Measurements from ENCODE around the gene ADAMTS13.

The ADAMTS13 gene

DNA sequence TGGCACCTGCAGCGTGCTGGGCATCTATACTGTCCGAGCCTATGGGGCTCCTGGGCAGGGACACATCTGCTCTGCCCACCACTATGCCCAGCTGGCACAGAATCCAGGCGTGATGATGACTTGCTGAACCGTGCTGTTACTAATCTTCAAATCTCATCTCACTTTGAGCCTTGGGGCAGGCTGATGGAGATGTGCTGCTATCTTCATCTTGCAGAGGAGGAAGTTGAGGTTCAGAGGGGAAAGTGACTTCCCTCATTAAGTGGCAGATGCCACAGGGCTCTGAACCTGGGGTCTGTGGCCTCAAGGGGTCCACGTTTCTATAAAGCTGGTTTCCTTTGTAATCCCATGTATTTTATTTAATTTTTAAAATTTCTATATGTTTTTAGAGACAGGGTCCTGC, 52.0 kb downstream of the ADAMTS13 start:
- DNase-seq, result no peak

DNA sequence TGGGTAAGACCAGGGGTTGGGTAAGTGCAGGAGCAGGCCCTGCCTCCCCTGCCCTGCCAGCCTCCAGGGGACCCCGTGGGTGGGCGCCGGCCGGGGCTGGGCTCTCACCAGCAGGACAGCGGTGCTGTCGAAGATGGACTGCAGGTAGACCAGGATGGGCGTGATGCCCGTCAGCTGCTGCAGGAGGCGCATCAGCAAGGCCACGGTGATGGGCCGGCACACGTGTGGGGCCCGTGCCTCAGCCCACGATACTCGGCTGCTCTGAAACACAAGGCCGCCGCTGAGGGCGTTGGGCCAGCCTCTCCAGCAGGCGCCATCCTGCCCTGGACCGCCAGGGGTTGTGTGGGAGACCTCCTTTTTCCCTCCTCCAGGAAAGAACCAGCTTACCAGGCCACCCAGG, 52.7 kb downstream of the ADAMTS13 start:
- DNase-seq, result no peak

DNA sequence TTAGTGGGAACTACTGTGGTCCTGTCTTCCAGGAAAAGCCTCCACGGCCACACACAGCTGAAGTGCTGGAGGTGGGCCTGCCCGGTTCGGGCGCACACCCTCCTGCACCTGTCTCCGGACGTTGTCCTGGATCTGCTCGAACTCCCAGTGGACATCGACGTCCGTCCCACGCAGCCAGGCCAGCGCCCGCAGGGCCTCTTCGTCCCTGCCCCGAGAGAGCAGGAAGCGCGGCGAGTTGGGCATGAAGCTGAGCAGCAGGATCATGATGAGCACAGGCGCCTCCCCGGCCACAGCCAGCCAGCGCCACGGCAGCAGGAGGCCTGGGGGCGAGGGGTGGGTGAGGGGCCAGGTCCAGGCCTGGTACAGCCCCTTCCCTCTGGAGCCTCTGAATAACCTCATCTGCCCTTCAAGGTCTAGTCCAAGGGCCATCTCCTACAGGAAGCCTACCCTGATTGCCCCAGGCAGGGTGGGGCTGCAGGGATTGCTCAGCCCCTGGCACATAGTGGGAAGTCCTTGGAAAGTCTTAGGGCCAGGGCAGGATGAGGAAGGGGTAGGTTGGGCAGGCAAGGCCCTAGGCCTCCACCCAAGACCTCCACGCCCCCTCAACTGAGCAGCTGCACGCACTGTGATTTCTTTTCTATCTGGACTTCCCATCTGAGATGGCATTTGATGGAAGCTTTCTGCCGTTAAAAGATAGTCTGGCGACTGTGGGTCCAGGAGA, 53.3 kb downstream of the ADAMTS13 start:
- no peak for DNase-seq

DNA sequence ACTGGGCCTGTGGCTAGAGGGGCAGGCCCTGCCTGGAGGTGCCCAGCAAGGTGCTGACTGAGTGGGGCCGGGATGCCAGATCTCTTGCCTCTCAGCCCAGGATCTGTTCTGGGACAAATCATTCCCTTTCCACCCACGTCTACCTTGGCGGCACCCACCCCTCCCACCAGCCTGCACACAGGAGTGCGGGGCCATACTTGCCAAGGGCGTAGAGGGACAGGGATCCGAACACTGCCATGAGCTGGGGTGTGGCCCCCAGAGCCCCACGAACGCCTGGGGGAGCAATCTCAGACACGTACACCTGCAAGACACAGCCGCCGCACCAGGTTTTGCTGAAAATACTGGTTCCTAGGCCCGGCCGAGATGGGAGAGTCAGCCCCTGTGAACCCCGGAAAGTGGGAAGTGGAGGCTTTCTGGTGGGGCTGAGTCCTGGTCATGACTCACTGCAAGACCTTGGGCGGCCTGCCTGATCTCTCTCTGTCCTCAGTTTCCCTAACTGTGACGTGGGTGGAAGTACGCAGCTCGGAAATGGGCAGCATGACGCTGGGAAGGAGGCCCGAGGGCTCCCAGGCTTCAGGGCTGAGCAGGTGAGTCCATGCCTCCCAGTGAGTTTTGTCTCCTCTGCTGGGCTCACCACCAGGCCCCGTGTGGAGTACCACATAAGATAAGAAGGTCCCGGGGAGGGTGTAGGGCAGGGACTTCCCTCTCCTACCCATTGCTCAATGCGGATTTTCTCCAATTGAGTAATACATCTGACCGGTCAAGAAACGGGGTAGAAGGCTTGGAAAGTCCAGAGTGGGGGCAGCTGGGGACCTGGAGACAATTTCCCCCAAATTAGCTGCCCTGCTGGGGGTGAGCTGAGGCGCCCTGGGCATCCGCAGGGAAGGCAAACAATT, 54.1 kb downstream of the ADAMTS13 start:
- no peak for DNase-seq

DNA sequence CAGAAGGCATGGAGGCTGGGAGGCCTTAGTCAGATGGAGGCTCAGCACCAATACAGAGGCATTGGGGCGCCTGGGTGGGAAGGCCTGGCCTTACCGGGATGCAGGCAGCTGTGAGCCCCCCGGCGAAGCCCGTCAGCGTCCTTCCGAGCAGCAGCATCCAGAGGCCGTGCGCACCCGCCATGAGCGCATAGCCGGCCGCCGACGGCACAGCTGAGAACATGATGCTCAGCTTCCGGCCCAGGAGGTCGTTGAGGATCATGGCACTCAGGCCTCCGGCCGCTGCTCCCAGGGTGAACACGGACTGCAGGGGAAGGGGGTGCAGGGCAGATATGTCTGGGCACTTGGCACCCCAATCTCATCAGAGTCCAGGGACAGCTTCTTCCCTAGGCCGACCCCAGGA, 54.8 kb downstream of the ADAMTS13 start:
- DNase-seq, result no peak

DNA sequence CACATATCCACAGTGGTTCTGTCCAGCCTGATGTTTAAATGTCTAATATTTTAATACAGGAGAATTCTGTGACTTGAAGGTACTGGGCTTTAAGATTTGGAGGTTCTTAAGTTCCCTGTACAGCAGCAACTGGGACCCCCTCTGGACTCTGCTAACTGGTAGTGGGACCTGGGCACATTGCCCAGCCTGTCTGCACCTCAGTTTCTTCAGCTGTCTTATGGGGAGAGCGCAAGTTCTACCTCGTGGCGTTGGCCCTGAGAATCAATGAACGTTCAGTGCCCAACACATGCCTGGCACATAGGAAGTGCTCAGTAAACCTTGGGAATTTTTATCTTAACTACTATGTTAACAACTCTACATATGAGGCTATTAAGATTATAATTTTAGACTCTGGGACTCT, 55.3 kb downstream of the ADAMTS13 start:
- no peak for DNase-seq

DNA sequence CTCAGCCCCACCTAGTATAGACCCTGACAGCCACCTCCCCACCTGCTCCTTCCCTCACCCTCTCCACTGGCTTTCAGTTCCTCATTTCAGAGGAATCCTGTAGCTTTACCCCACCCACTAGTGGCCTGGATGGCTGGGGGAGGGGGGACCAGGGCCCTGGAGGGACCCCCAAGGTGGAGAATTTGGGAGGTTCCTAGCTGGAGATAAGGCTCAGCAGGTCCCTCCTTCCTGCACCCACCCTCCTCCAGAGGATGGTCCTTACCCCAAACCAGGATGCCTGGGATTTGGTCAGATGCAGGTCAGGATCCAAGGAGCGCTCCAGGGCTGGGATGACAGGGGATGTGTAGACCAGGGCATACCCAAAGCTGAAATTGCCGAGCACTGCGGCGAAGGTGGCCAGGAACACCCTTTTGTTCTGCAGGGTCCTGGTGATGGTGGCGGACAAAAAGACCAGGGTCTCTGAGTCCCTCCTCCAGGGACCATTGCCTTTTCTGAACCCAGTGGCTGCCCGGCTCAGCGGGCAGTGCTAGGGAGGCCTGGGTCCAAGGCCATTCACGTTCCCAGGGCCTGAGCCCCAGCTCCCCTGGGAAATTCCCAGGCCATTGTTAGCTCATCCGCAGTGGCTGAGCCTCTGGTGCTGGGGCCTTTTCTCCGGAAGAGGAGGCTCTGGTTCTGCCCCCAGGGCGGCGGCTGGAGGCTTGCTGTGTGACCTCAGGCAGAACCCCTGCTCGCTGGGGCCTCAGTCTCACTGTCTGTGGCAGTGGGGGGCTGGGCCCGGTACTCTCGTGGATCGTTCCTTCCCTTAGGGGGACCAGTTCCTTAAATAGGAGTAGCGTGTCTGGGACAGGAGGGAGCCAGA, 56.1 kb downstream of the ADAMTS13 start:
- DNase-seq, result peak in 1 of 2 donors; percentile 19

DNA sequence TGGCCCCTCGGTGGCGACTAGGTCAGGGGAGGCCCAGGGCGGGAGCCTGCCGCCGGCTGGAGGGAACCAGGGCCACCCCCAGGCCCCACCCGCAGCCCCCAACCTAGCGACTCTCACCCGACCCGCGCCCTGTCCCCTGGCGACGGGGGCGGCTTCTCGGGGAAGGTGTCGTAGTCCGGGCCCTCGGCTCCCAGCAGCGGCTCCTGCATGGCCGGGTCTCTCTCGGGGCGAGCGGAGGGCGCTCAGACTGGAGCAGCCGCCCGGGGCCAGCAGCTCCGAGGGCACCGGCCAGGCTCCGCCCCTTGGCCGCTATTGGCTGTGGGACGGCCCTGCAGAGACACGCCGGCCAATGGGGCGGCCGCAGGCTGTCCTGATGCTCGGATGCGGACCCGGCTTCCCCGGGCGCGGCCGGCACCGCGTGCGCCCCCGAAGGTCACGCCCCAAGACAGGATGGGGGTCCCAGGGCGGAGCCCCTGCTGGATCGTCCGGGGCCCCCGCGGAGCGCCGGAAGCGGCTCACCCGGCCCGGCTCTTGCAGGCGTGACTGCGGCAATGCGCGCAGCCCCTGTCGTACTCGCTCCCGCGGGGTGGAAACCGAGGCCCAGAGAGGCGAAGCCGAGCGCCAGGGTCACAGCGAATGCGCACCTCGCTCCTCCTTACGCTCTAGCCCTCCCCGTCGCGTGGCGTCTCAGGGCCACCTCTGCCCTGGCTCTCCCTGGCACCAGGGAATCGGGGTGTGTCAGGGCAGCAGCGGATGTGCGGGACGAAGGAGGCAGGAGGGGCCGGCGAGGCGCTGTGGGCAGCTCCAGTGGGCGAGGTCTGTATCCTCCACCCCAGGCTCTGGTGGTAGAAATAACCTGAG, 56.9 kb downstream of the ADAMTS13 start, which contains the start of gene SLC2A6:
SLC2A6 (minus strand) TSS at position 249 of the 861 bp plus-strand sequence; CDS start at position 209, 40 bp downstream.
- peak; percentile 83 to 87 for DNase-seq

DNA sequence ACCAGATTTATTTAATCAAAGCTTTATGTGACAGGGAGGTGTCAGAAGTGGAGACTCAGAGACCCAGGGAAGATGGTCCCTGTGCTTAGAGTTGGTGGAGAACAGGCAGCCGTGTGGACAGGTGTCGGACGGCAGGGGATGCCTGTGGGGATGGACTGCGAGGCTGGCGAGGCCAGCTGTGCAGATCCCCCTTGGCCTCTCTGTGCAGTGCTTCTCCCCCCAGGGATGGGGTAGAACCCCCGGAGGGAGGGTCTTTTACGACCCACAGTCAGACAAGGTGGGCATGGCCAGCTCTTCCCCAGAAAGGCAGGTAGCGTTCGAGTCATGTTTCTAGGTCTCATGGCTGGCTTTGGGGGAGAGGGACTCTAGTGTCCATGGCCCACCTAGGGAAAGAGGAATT, 61.4 kb downstream of the ADAMTS13 start:
- DNase-seq, result no peak

DNA sequence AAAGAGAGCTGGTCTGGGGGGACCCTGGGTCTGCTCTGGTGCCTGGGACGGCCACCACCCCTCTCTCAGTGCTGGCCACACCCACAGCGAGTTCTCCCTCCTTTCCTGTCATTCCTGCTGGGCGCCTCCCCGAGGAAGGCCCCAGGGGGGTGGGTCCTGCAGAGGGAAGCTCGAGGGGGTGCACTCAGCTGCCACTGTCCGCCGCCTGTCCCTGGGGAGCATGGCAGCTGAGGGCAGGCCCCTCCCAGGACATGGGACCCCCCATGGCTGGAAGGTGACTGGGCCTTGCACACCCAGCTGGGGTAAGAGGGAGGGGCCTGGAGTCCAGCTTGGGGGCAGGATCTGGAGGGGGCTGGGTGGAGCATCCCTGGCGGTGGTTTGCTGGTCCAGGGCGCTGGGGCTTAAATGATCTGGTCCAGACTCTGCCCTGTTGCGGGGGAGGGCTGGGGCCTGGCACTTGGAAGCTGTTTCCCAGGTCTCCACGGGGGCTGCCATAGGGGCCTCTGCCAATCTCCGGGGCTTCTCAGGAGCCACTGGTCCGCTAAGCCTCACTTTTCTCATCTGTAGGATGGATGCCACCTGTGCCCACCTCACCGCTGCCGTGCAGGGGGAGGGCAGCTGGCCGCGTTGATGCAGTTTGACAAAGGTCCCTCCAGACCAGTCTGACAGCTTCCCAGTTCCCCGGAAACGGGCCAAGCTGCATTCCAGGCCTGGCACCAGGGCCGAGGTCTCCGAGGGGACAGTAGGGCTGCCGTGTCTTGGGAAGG, 62.7 kb downstream of the ADAMTS13 start:
- DNase-seq, result no peak

DNA sequence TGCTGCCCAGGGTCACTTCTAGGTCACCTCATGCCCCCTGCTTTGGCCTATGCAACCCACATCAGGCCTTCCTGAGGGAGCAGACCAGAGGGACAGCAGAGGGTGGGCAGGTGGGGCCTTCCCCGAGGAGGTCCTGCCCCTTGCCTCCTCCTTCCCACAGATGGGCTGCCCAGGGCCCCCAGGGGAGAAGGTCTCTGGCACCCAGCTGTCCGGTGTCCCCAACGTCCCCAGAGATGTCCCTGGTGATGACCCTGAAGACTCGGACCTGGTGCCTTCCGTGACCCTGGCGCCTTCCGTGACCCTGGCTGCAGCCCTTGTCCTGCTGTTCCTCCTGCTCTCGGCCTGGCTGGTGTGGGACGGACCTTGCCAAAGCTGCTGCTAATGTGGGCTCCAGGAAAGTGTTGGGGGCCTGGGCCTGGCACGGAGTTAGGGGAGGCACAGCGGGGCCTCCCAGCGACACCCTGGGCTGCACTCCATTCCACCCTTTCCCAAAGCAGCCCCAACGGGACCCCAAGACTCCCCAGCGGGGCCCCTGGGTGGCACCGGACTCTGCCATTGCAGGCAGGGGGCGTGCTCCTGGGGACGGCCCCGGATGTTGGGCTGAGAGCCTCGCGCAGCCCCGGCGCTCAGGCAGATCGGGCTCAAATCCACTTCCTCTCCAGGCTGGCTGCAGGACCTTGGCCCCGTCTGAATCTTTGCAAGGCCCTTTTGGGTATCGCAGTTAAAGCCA, 63.5 kb downstream of the ADAMTS13 start:
- peak in 1 of 2 donors; percentile 27 for DNase-seq

DNA sequence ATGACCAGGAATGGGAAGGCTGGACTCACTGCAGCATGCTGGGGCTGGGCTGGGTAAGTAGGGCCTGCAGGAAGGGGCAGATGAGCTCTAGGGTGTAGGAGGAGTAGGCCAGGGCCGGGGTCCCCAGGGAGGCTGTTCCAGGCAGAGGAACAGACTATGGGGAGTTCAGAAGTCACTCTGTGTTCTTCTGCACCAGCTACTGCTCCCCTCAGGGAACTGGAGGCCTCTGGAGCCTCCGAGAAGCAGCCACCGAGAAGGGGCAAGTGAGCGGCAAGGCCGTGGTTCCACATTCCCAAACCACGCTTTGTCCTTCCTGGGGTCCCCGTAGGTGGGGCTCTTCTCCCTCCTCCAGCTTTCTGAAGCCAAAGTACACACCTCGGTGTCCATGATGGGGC, 65.2 kb downstream of the ADAMTS13 start:
- no peak for DNase-seq

DNA sequence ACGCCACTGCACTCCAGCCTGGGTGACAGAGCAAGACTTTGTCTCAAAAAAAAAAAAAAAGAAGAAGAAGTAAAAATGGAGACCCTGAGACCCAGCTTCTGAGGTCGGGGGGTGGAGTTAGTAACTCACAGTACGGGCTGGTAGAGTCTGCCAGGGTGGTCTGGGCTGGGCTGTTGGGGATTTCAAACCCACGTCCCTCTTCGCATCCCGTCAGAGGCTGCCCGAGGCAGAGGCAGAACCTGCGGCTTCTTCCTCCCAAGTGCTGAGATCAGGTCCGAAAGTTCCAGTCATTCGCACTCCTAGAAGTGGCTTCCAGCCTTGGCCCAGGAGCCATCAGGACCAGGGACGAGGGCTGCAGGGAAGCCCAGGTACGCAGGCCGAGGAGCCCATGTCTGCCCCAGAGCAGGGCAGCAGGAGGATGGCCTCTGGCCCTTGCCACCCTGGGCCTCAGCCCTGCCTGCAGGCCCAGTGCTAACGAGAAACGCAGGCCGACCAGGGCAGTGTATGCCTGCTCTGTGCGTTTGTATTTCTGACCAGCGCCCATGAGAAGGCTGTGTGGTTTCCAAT, 66.6 kb downstream of the ADAMTS13 start:
- DNase-seq, result no peak

DNA sequence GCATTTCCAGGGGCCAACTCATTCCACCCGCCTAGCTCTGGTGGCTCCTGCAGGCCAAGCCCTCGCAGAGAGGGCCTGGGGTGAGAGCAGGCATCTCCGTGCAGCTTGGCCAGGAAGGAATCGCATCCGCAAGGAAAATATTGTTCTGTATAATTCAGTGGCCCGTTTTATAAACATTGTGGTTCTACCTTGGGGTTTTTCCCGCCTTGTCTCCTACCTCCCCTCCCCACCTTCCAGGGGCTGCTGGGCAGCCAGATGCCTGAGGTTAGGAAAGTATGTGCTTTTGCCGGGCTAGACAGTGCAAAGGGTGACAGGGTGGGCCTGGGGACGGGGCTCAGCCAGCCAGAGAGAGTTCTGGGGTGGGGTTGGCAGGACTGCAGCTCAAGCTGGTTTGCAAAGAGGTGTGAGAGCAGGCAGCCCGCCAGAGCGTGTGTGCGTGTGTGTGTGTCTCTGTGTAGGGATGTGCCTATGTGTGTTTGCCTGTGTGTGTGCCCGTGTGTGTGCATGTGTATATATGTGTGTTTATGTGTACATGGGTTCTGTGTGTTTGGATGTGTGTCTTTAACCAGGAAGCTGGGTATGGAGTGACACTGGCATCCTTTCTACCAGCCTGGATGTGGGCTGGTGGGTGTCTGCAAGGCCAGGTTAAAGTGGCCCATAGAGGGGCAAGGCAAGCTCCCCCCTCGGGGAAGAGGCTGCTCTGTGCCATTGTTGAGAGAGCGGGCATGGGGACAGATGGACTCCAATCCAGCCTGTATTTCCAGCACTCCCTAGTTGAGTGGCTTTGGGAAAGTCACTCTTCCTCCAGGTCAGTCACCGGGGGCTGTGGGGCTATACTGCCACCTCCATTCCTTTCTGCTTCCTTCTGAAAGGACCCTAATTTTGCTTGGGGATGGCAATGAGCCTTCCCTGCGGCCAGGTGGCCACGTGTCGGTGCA, 67.4 kb downstream of the ADAMTS13 start:
- DNase-seq, result no peak

DNA sequence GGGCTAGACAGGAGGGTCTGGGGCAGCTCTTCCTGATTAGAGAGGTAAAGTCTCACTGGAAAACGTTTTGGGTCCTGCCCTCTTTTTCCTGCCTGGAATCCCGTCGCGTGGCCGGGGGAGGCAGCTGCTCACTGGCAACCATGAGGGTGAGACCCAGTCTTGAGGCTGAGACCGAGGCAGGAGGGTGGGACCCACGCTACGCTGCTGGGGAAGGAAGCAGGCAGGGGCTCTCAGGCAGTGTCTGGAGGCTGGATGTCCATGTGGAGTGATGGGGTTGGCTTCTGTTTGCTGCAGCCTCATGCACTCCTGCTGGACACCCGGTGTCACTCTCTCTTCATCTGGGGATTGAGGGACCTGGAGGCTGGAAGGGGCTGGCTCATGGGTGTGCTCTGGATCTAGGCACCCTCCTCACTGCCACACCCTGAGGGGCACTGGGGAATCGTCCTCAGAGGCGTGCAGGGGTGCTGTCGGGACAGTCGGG, 68.1 kb downstream of the ADAMTS13 start:
- no peak for DNase-seq

DNA sequence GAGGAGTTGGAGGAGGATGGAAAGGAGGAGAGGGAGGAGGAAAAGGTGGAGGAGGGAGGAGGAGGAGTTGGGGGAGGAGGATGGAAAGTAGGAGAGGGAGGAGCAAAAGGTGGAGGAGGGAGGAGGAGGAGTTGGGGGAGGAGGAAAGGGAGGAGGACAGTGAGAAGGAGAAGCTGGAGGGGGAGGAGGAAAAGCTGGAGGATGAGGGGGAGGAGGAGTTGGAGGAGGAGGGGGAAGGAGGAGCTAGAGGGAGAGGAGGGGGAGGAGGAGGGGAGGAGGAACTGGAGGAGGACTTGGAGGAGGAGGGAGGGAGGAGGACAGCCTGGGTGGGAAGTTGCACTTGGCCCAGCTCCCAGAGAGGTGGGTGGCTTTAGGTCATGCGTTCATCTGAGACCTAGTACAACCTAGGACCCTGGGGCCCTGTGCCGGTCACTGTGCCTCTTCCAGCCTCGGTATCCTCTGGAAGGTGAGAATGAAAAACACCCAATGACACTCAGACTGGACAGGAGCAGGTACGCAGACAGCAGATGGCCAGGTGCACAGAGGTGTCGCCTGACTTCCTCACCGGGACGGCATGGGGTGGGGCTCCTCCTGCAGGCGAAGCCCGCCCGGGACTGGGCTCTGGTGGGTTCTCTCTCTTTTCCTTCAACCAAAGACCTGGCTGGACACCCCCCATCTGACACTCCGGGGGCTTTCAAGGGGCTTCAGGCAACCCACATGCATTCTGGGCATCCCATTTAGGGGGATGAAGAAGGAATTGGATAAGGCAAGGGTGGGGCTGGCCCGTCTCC, 68.9 kb downstream of the ADAMTS13 start:
- no peak for DNase-seq

DNA sequence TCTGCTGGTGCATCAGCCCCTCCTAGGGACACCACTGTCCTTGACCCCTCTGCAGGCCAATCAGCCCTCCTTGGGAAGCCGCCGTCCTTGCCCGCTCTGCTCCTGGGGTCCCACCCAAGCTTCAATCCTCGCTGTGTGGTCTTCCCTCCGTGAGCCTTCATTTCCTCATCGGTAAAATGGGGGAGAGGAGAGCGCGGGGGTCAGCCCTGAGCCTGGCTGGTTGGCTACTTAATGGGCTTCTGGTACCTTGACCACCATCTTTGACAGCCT, 69.4 kb downstream of the ADAMTS13 start:
- DNase-seq, result no peak

Data from stimulated activated CD4-positive, alpha-beta T cell treated with anti-CD3 and anti-CD28 coated beads, Interleukin-2, amount 100 ng/mL, for 24 hours (primary cell).